ENCODE measurements around the gene NUTM2D.
"Not testable (repeated sequence)": the region's sequence is repeated elsewhere in the genome, so short reads cannot be mapped to it uniquely, and the experiment has no call there.

The NUTM2D gene

DNA sequence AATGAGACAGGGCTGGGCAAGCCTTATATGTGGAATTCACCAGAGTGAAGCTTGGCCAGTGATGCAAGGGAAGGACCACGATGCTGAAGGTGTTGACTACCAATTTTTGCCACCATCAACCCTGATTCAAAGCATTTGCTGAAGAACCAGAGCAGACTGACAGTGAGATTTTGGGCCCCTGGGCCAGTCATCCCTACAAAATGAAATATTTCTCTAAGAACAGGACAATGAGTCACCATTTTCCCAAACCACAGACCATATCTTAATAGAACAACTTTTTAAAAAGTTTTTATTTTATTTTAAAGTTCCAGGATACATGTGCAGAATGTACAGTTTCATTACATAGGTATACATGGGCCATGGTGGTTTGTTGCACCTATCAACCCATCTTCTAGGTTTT is 16.5 kb downstream of the NUTM2D start:
- DNase-seq = not testable (repeated sequence)

DNA sequence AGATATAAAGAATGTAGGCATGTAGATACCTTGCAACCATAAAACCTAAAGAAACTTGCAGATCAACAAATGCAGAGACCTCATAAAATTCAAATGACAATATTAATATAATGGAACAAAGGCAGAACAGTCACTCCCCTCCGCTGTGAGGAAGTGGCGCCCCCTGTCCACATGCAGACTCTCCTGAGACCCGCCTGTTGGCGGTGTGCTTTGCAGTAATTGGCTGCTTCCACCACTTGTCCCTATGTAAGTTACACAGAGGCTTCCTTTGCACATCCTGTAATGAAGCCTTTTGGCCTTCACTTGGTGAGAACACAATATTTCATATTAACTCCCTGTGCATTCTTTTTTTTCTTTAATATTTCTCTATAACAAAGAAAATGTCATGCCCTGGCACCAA is 21.6 kb downstream of the NUTM2D start:
- DNase-seq = not testable (repeated sequence)

DNA sequence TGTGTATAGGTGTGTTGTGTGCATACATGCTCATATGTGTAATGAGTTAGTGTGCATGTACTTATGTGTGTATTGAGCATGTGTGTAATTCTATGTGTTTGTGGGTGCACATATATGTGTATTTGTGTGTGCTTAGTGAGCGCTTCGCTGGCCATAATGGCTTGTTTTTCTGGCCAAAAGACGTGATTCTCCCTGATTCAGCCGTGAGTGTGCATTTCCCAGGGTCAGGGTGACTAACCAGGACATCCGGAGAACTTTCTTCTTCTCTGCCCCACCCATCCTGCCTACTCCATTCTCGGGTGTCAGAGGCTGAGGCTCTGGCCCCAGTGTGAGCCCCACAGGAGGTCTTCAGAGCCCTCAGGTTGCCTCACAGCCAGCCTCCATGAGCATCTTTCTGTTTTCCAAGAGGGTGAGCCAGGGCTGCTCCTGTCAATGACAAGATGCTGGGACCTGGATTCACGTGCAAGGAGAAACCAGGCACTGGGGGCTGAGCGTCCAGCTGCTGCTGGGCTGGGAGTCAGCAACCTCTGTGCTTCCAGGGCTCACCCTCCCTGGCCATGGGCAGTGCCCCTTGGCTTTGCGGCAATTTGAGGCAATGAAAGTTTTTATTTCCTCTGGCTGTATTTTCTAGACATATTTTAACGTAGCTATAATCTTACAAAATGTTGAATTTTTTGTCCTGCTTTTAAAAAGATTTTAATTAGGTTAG is 25.8 kb downstream of the NUTM2D start:
- DNase-seq = not testable (repeated sequence)

DNA sequence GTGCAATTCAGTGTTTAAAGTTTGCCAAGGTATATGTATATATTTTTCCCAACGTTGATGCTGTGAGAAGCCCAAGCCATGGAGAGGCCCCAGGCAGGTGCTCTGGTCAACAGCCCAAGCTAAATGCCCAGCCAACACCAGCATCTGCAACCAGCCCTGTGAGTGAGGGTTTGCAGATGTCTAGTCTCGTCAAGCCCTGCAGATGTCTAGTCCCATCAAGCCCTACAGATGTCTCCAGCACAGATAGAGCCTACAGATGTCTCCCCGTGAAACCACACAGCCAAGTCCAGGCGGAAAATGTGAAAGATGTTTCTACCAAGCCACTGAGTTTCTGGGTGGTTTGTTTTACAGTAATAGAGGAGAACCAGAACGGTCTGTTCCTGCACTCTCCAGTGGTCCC is 26.7 kb downstream of the NUTM2D start:
- not testable (repeated sequence) for DNase-seq

DNA sequence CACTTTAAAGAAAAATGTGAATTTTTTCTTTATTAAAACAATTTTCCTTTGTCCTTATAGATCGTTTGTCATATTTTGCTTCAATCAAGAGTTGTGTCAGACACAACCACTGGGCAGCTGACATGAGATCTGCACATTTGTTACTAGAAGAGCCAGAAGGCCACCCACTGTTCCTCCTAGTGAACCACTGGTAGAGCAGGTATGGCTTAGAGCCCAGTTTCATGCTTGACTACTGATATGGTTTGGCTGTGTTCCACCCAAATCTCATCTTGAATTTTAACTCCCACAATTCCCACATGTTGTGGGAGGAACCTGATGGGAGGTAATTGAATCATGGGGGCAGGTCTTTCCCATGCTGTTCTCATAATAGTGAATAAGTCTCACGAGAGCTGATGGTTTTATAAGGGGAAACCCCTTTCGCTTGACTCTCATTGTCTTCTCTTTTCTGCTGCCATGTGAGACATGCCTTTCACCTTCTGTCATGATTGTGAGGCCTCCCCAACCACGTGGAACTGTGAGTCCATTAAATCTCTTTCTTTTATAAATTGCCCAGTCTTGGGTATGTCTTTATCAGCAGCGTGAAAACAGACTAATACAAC is 28.3 kb downstream of the NUTM2D start:
- DNase-seq = not testable (repeated sequence)

DNA sequence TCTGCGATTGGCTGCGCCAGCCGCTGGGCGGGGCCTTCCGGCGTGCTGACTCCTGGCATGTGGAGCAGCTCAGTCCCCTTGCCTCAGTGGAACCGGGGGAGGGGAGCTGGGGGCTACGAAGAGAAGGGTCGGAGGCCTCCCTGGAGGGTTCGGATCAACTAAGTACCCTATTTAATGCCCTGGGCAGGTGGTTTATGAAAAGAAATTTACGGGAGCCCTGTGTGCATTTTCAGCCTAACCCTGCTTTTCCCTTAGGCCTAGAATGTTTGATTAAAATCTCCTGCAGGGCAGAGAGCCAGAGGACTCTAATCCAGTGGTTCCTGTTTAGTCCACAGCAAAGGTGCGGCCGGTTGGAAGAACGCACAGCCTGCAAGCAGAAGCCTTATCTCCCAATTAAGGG is 33.8 kb downstream of the NUTM2D start:
- not testable (repeated sequence) for DNase-seq

DNA sequence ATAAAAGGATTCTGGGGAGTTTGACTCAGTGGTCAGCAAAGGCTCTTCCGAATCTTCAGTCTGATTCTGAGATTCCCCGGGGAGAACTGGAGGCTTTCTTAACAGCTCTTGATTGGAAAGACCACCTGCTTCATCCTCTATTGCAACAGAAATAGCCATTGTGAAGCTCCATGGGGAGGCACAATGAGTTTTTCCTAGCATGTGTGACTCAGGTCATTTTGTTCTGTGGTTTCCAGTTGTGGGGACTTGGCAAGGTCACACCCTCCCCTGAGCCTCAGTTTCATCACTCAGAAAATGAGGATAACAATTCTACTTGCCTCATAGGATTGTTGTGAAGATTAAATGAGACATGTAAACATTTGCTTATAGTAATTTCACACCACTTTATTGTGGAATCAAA is 38.7 kb downstream of the NUTM2D start:
- not testable (repeated sequence) for DNase-seq

DNA sequence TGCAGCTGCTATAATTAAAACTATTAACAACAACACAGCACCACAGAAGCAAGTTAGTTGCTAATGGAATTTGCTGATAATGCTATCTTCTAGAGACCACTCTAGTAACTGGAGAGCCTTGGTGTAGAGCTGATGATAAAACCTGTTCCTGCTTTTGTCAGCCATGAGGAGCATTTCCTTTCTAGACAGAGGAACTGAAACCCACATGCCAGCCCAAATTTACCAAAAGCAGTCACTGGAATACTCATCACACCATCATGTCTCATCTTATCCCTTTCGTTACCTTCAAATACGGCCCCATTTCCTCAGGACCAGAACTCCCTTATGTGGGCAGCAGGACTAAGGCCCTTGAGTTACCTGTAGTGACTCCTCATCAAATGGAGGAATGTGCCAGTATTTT is 40.9 kb downstream of the NUTM2D start:
- not testable (repeated sequence) for DNase-seq

DNA sequence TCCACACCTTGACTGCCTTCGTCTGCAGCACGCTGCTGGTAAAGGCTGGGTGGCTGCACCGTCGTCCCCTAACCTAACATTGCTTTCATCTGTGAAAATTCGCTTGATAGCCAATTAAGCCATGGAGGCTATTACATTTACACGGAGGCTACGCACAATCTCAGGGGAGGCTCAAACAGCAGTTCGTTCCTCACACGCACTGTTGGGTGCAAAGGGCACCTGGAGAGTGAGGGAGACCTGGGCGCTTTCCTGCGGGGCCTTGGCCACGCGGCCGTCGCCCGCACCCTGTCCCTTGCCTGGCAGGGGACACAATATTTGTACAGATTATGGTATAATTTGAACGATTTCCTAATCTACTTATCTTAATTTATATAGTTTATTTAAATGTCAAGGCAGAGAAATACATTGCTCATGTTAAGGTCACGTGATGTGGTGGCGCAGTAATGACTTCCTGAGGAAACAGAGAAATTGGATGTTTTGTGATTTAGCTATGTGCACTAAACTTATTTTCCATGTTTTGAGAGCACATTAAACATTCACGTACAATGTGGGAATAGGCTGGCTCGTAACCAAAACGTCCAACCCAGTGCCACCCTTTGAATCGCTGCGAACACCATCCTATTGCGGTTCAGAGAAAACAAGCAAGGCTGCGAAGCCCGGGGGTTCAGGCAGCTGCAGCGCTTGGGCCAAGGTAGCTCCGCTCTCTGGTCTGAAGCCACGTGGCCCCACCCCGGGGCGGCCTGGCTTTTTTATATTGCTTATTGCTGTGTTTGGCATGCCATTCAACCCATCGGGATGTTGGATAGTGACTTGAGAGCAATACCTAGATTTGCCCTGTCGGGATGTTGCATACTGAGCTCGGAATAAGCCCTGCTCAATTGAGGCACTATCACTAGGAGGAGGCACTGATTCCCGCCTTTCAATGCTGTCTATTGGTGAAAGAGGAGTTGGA is 50.2 kb downstream of the NUTM2D start:
- DNase-seq = not testable (repeated sequence)

DNA sequence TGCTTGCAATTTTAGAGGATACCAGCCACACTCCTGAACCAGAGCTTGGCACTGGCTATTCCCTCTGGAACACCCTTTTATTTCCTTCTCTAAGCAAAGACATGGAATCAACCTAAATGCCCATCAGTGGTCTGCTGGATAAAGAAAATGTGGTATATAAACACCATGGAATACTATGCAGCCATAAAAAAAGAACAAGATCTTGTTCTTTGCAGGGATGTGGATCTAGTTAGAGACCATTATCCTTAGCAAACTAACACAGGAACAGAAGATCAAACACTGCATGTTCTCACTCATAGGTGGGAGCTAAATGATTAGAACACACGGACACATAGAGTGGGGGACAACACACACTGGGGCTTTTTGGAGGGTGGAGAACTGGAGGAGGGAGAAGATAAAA is 56.4 kb downstream of the NUTM2D start:
- not testable (repeated sequence) for DNase-seq
